Measurements from ENCODE around the gene HS3ST5.

DNA sequence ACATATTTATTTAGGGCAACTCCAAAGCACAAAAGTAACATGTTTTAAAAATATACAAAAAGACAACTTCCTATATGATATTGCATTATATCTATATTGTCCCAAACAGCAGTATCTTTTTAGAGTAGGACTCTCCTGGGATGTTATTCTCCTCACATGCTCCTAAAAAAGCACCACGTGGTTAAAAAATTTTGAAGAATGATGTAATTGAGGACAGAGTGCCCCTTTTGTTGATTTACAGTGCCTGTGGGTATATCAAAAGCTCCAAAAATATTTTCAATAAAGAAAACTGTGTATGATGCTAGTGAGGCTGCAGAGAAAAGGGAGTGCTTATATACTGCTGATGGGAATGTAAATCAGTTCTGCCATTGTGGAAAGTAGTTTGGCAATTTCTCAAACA is 241.6 kb downstream of the HS3ST5 start:
- TF ChIP-seq CTCF (IDR thresholded peaks at IDR 0.05) (no peak), POLR2A (IDR thresholded peaks at IDR 0.05) (no peak), POLR2AphosphoS5 (IDR thresholded peaks at IDR 0.05) (no peak)

Data from suprapubic skin (tissue), 4 donors.